Fibroblast of lung (primary cell): ENCODE data around the gene GRK1. TPM values are rescaled to one million over a fixed set of nuclear protein-coding genes. Genes with fewer than 3 reads are reported as not detected.

Experiments used
- DNase-seq, 2 donors: peaks; one replicate each; pipeline versions ENCODE4 v3.0.0 to v3.0.0-alpha.2; 2010; ENCODE audit warnings: low read depth in 2 of 2
- H2AFZ ChIP-seq: 2 replicates; pipeline ENCODE4 v1.5.1; 2012; ENCODE audit warnings: low read length, control low read depth, inconsistent platforms
- H3K27ac ChIP-seq: 2 replicates; pipeline ENCODE4 v1.5.1; 2011; ENCODE audit warnings: low read length, control low read depth; ENCODE audit not compliant: insufficient read depth
- H3K27me3 ChIP-seq: 2 replicates; pipeline ENCODE4 v1.5.1; 2011; ENCODE audit warnings: mild to moderate bottlenecking, low read length; ENCODE audit not compliant: control insufficient read depth, insufficient read depth
- H3K36me3 ChIP-seq: 2 replicates; pipeline ENCODE4 v1.5.1; 2011; ENCODE audit warnings: low read length; ENCODE audit not compliant: control insufficient read depth, insufficient read depth
- H3K4me1 ChIP-seq: 2 replicates; pipeline ENCODE4 v1.5.1; 2011; ENCODE audit warnings: low read length; ENCODE audit not compliant: control insufficient read depth, insufficient read depth; ENCODE audit errors: extremely low read depth
- H3K4me2 ChIP-seq: 2 replicates; pipeline ENCODE4 v1.5.1; 2011; ENCODE audit warnings: low read length, control low read depth; ENCODE audit not compliant: insufficient read depth; ENCODE audit errors: extremely low read depth
- H3K4me3 ChIP-seq, 4 experiments: fragments of 200-600 bp in 1 of 4; sonication (generic) in 1 of 4; replicated peaks in 1 of 4; 2 replicates each; pipeline ENCODE4 v1.5.1; 2011 to 2016; ENCODE audit warnings: low read length in 4 of 4, low read depth in 3 of 4, mild to moderate bottlenecking in 3 of 4, control low read depth in 2 of 4, inconsistent platforms in 1 of 4, mixed read lengths in 1 of 4; ENCODE audit not compliant: insufficient read depth in 1 of 4; ENCODE audit errors: control extremely low read depth in 1 of 4
- H3K79me2 ChIP-seq: 2 replicates; pipeline ENCODE4 v1.5.1; 2012; ENCODE audit warnings: mild to moderate bottlenecking, low read length, inconsistent platforms; ENCODE audit not compliant: control insufficient read depth, insufficient read depth
- H3K9ac ChIP-seq: 2 replicates; pipeline ENCODE4 v1.5.1; 2011; ENCODE audit warnings: mild to moderate bottlenecking, low read length, control low read depth; ENCODE audit not compliant: insufficient read depth
- H3K9me3 ChIP-seq: 2 replicates; pipeline ENCODE4 v1.5.1; 2012; ENCODE audit warnings: low read depth, low read length; ENCODE audit not compliant: control insufficient read depth, insufficient read depth
- H4K20me1 ChIP-seq: 2 replicates; pipeline ENCODE4 v1.5.1; 2011; ENCODE audit warnings: low read length; ENCODE audit not compliant: control insufficient read depth, insufficient read depth; ENCODE audit errors: extremely low read depth
- CTCF ChIP-seq, 2 donors: IDR thresholded peaks in 1 of 2; conservative IDR thresholded peaks in 1 of 2; 1 replicate in 1 of 2; 2 replicates in 1 of 2; pipeline ENCODE4 v1.5.1; 2011 to 2012; ENCODE audit warnings: low read length in 2 of 2, control low read depth in 1 of 2, inconsistent platforms in 1 of 2, low read depth in 1 of 2, mild to moderate bottlenecking in 1 of 2
- EZH2 ChIP-seq: IDR thresholded peaks from 2 replicates; pipeline ENCODE4 v1.5.1; 2012; ENCODE audit warnings: low read length, control low read depth, mild to moderate bottlenecking; ENCODE audit errors: missing control alignments
- polyA plus RNA-seq, 2 donors: library from polyadenylated mRNA; depleted of rRNA in 1 of 2; stranded (reverse) in 1 of 2; unstranded in 1 of 2; fragments of >200 nt; gene quantifications; 2 replicates each; pipeline ENCODE4 v1.2.1, GENCODE V29; 2011 to 2012; ENCODE audit warnings: missing spikeins in 1 of 2
- total RNA-seq: library from RNA; depleted of rRNA; stranded (reverse); fragments of >200 nt; gene quantifications from 2 replicates; pipeline ENCODE4 v1.2.1, GENCODE V29; 2014

The GRK1 gene
- total and polyA plus RNA-seq, 2 donors (not counting 1 experiment from before 2014, with no cell fraction given): 0.17 TPM; not detected in 1

GRCh38 chr13:113765564-113765910, 98.5 kb downstream of the GRK1 start:
- no peak overlapping the region for H2AFZ ChIP-seq

GRCh38 chr13:113766035-113766800, 99.2 kb downstream of the GRK1 start:
- Histone ChIP-seq H3K9me3 (no peaks in the 10 kb centered on the region), H3K79me2 (no peaks in the 10 kb centered on the region), H3K9ac (no peak overlapping the region), H4K20me1 (no peaks in the 10 kb centered on the region), H3K4me2 (no peak overlapping the region), H3K27ac (no peak overlapping the region), H3K4me3 (no peak overlapping the region), H2AFZ (no peak overlapping the region), H3K27me3 (no peaks in the 10 kb centered on the region), H3K4me1 (no peaks in the 10 kb centered on the region), H3K36me3 (no peaks in the 10 kb centered on the region)
- TF ChIP-seq CTCF (conservative IDR thresholded peaks at IDR 0.05 in 1 of 2, IDR thresholded peaks at IDR 0.05 in 1 of 2; ENCODE audit: low read depth in 1 of 2, low read length in 2 of 2): no peak
- no peak for TF ChIP-seq EZH2
- DNase-seq: no peak

More at GRCh38 chr13:113765564-113765910, 98.5 kb downstream of the GRK1 start:
- Histone ChIP-seq H3K27me3 (peaks cover 3% of the 10 kb centered on the region), H3K36me3 (no peaks in the 10 kb centered on the region), H4K20me1 (no peaks in the 10 kb centered on the region), H3K4me2 (no peak overlapping the region), H3K9me3 (no peaks in the 10 kb centered on the region), H3K9ac (no peak overlapping the region), H3K79me2 (no peaks in the 10 kb centered on the region), H3K4me3 (no peak overlapping the region), H3K27ac (no peak overlapping the region), H3K4me1 (no peaks in the 10 kb centered on the region)
- TF ChIP-seq EZH2: no peak
- TF ChIP-seq CTCF (conservative IDR thresholded peaks at IDR 0.05 in 1 of 2, IDR thresholded peaks at IDR 0.05 in 1 of 2; ENCODE audit: low read depth in 1 of 2, low read length in 2 of 2): no peak
- DNase-seq: no peak

- Histone ChIP-seq H3K9ac (no peak overlapping the region), H2AFZ (no peak overlapping the region), H3K4me1 (no peaks in the 10 kb centered on the region), H3K36me3 (no peaks in the 10 kb centered on the region), H3K79me2 (no peaks in the 10 kb centered on the region), H3K9me3 (no peaks in the 10 kb centered on the region), H3K4me2 (no peak overlapping the region), H4K20me1 (no peaks in the 10 kb centered on the region), H3K4me3 (no peak overlapping the region), H3K27ac (no peak overlapping the region), H3K27me3 (no peaks in the 10 kb centered on the region)
- no peak for TF ChIP-seq EZH2
- no peak for TF ChIP-seq CTCF (conservative IDR thresholded peaks at IDR 0.05 in 1 of 2, IDR thresholded peaks at IDR 0.05 in 1 of 2; ENCODE audit: low read depth in 1 of 2, low read length in 2 of 2)
- no peak for DNase-seq
Observed at GRCh38 chr13:113767366-113767765, 100.3 kb downstream of the GRK1 start.
